ENCODE measurements around the gene DLG5. TPM values are rescaled to one million over a fixed set of nuclear protein-coding genes. Genes with fewer than 3 reads are reported as not detected.

Gene DLG5
- total and polyA plus RNA-seq, 8 donors, result 11.3 to 19.4 (median 13.5) TPM

DNA sequence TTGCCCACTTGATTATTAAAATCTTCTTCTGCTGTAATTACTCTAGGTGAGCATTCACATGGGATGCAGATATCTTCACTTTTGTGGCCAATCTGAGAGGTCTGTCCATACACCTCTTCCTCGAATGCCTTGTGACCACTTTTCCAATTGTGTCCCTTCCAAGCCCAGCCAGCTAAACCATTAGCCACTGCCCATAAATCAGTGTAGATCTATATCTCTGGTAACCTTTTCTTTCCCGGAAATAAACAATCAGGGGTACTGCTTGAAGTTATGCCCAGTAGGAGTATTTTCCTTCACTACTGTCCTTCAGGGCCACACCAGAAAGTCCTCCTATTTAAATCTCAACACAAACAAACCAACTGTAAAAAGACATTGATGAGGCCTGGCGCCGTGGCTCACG lies 184.4 kb downstream of the DLG5 start:
- Histone ChIP-seq H3K27me3 (no peaks in the 10 kb centered on the region), H3K4me3 (no peak overlapping the region), H3K36me3 (no peaks in the 10 kb centered on the region), H3K4me1 (no peaks in the 10 kb centered on the region), H3K27ac (no peak overlapping the region), H3K9me3 (no peaks in the 10 kb centered on the region)
- FAIRE-seq (no peak), DNase-seq (no peak), ATAC-seq (no peak)
- TF ChIP-seq, protein P1, sequence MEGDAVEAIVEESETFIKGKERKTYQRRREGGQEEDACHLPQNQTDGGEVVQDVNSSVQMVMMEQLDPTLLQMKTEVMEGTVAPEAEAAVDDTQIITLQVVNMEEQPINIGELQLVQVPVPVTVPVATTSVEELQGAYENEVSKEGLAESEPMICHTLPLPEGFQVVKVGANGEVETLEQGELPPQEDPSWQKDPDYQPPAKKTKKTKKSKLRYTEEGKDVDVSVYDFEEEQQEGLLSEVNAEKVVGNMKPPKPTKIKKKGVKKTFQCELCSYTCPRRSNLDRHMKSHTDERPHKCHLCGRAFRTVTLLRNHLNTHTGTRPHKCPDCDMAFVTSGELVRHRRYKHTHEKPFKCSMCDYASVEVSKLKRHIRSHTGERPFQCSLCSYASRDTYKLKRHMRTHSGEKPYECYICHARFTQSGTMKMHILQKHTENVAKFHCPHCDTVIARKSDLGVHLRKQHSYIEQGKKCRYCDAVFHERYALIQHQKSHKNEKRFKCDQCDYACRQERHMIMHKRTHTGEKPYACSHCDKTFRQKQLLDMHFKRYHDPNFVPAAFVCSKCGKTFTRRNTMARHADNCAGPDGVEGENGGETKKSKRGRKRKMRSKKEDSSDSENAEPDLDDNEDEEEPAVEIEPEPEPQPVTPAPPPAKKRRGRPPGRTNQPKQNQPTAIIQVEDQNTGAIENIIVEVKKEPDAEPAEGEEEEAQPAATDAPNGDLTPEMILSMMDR (IDR thresholded peaks at IDR 0.05), result no peak
- 90 to 92% methylated on average over 5 of the region's 5 CpGs for WGBS, 2 donors
- intact Hi-C loops (cut with DNase I), result no loop called here

DNA sequence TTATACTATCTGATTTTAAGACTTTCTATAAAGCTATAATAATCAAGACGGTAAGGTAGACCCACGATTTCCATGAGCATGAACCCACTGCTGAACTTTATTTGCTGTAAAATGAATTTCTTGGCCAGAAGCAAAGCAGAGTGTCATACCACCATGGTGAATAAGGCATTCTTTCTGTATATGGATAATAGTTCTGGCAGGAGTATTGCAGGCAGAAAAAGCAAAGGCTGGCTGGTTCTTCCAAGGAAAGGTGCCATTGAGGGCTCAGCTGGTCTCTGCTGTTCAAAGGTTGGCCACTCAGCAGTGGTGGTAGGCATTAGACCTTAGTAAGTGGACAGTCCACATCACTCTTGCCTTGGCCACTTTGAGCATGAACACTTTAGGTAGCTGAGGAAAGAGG lies 184.8 kb downstream of the DLG5 start:
- Histone ChIP-seq H3K27me3 (no peaks in the 10 kb centered on the region), H3K36me3 (no peaks in the 10 kb centered on the region), H3K4me3 (no peak overlapping the region), H3K27ac (no peak overlapping the region), H3K9me3 (no peaks in the 10 kb centered on the region), H3K4me1 (no peaks in the 10 kb centered on the region)
- no peak for ATAC-seq
- intact Hi-C loops (cut with DNase I), result no loop called here
- TF ChIP-seq, protein P1 (IDR thresholded peaks at IDR 0.05), result no peak
- no peak for FAIRE-seq
- DNase-seq, result no peak
- WGBS, 2 donors, result 92 to 96% methylated on average over 2 of the region's 2 CpGs

Other genes with a start within 250 kb of the DLG5 start
- 1 to 10 TPM; 4.5 to 7.4 (median 5.5) TPM for gene POLR3A, start 102.8 kb upstream of the DLG5 start, total RNA-seq
- 1 to 10 TPM; 4.0 to 5.9 TPM for gene POLR3A, start 102.8 kb upstream of the DLG5 start, polyA plus RNA-seq
- 1,000 to 10,000 TPM in 1 of 6 donors, 100 to 1,000 TPM in 5; 599 to 1,094 (median 938) TPM for gene RPS24, start 107.1 kb upstream of the DLG5 start, total RNA-seq
- 1,000 to 10,000 TPM; 2,937 to 3,548 TPM for gene RPS24, start 107.1 kb upstream of the DLG5 start, polyA plus RNA-seq

Data from pancreas (tissue), 10 donors.